Measurements from ENCODE around the gene BLOC1S3. TPM values are rescaled to one million over a fixed set of nuclear protein-coding genes. Genes with fewer than 3 reads are reported as not detected.

The BLOC1S3 gene
- total and polyA plus RNA-seq, 8 donors, result 2.1 to 12.3 (median 5.3) TPM

- Histone ChIP-seq H3K9me3 (no peaks in the 10 kb centered on the region), H3K4me3 (no peak overlapping the region), H3K27me3 (peaks cover 0 to 7% (median 2%) of the 10 kb centered on the region in 4 donors), H3K27ac (no peak overlapping the region), H3K36me3 (no peaks in the 10 kb centered on the region), H3K4me1 (peaks cover 13 to 20% (median 18%) of the 10 kb centered on the region in 3 donors)
- no peak for TF ChIP-seq CTCF (IDR thresholded peaks at IDR 0.05)
- peak in 1 of 6 donors; percentile 48 for DNase-seq
- intact Hi-C loops (cut with DNase I), result no loop called here
- FAIRE-seq, result no peak
- ATAC-seq, result no peak
- 63 to 75% methylated on average over 10 to 11 of the region's 11 CpGs for WGBS, 2 donors
Measured at GRCh38 chr19:45156751-45157150, 21.8 kb upstream of the BLOC1S3 start.

- no peak for FAIRE-seq
- Histone ChIP-seq H3K4me3 (no peak overlapping the region), H3K4me1 (peaks cover 2 to 6% (median 6%) of the 10 kb centered on the region in 3 donors), H3K36me3 (no peaks in the 10 kb centered on the region), H3K27me3 (no peaks in the 10 kb centered on the region), H3K27ac (no peak overlapping the region), H3K9me3 (no peaks in the 10 kb centered on the region)
- 70 to 82% methylated on average over 26 to 27 of the region's 27 CpGs for WGBS, 2 donors
- DNase-seq, result peak in 2 of 6 donors; percentile 21 to 59
- no peak for TF ChIP-seq CTCF (IDR thresholded peaks at IDR 0.05)
- ATAC-seq, result no peak
- intact Hi-C loops (cut with DNase I), result no loop called here
Measured at GRCh38 chr19:45158503-45159209, 19.9 kb upstream of the BLOC1S3 start.

GRCh38 chr19:45159210-45159970 lies 19.2 kb upstream of the BLOC1S3 start:
- peak in 2 of 6 donors; percentile 23 to 56 for DNase-seq
- no peak overlapping the region for H3K27ac ChIP-seq

GRCh38 chr19:45159971-45160324 lies 18.6 kb upstream of the BLOC1S3 start:
- Histone ChIP-seq H3K27ac (no peak overlapping the region), H3K27me3 (no peaks in the 10 kb centered on the region), H3K4me3 (no peak overlapping the region), H3K9me3 (no peaks in the 10 kb centered on the region), H3K36me3 (no peaks in the 10 kb centered on the region), H3K4me1 (peaks cover 0 to 5% (median 5%) of the 10 kb centered on the region in 3 donors)
- FAIRE-seq, result no peak
- 69% methylated on average over 7 to 10 of the region's 10 CpGs for WGBS, 2 donors
- DNase-seq, result peak in 2 of 6 donors; percentile 8 to 43
- intact Hi-C loops (cut with DNase I), result no loop called here
- TF ChIP-seq CTCF (IDR thresholded peaks at IDR 0.05), result no peak
- ATAC-seq, result no peak

More at GRCh38 chr19:45159210-45159970, 19.2 kb upstream of the BLOC1S3 start:
- Histone ChIP-seq H3K4me1 (peaks cover 0 to 5% (median 5%) of the 10 kb centered on the region in 3 donors), H3K36me3 (no peaks in the 10 kb centered on the region), H3K9me3 (no peaks in the 10 kb centered on the region), H3K27me3 (no peaks in the 10 kb centered on the region), H3K4me3 (no peak overlapping the region)
- WGBS, 2 donors, result 75 to 84% methylated on average over 10 to 12 of the region's 12 CpGs
- intact Hi-C loops (cut with DNase I), result no loop called here
- TF ChIP-seq CTCF (IDR thresholded peaks at IDR 0.05), result no peak
- FAIRE-seq (no peak), ATAC-seq (no peak)

Data from pancreas (tissue), 10 donors.